Stimulated activated CD4-positive, alpha-beta T cell treated with anti-CD3 and anti-CD28 coated beads, Interleukin-15, amount 100 ng/mL, for 48 hours (primary cell): ENCODE measurements around the gene OXLD1.
"Not testable (repeated sequence)": the region's sequence is repeated elsewhere in the genome, so short reads cannot be mapped to it uniquely, and the experiment has no call there.

Experiments used
- DNase-seq, 2 donors: peaks; one replicate each; pipeline ENCODE4 v3.0.0-alpha.2; 2020; ENCODE audit warnings: low read depth in 2 of 2

Gene OXLD1

GRCh38 chr17:81683584-81684441 lies 17.4 kb upstream of the OXLD1 start, which contains the start of the genes ARL16 and HGS:
ARL16 (minus strand) TSS chr17:81683797; CDS start chr17:81683753, 44 bp downstream.
HGS (plus strand) TSS chr17:81684011; CDS start chr17:81684067, 56 bp downstream.
- peak; percentile 95 to 97 for DNase-seq

- no peak for DNase-seq
Observed at GRCh38 chr17:81683208-81683583, 16.8 kb upstream of the OXLD1 start.

GRCh38 chr17:81682565-81683207 lies 16.3 kb upstream of the OXLD1 start:
- no peak for DNase-seq

- DNase-seq = no peak
Observed at GRCh38 chr17:81681672-81682071, 15.3 kb upstream of the OXLD1 start.

GRCh38 chr17:81680150-81680549 lies 13.7 kb upstream of the OXLD1 start:
- DNase-seq = no peak

GRCh38 chr17:81676906-81677305 lies 10.5 kb upstream of the OXLD1 start:
- no peak for DNase-seq

GRCh38 chr17:81675515-81676221 lies 9.3 kb upstream of the OXLD1 start:
- DNase-seq = not testable (repeated sequence)

- no peak for DNase-seq
Observed at GRCh38 chr17:81673561-81674258, 7.3 kb upstream of the OXLD1 start.

- DNase-seq = no peak
Observed at GRCh38 chr17:81672954-81673353, 6.5 kb upstream of the OXLD1 start.

- no peak for DNase-seq
Observed at GRCh38 chr17:81672504-81672903, 6.1 kb upstream of the OXLD1 start.

- no peak for DNase-seq
Observed at GRCh38 chr17:81667754-81668153, 1.3 kb upstream of the OXLD1 start.

- DNase-seq = no peak
Observed at GRCh38 chr17:81666092-81666341, 388 bp downstream of the OXLD1 start.

GRCh38 chr17:81665205-81666091 lies 957 bp downstream of the OXLD1 start:
- DNase-seq = peak; percentile 55 to 56

- DNase-seq = no peak
Observed at GRCh38 chr17:81664051-81664470, 2.3 kb downstream of the OXLD1 start.

- no peak for DNase-seq
Observed at GRCh38 chr17:81662002-81662401, 4.4 kb downstream of the OXLD1 start.

- no peak for DNase-seq
Observed at GRCh38 chr17:81660441-81660840, 6.0 kb downstream of the OXLD1 start.

- DNase-seq = no peak
Observed at GRCh38 chr17:81659038-81659437, 7.4 kb downstream of the OXLD1 start.

GRCh38 chr17:81656835-81657234 lies 9.6 kb downstream of the OXLD1 start:
- DNase-seq = no peak

- DNase-seq = no peak
Observed at GRCh38 chr17:81656118-81656743, 10.2 kb downstream of the OXLD1 start, which contains the start of gene PDE6G. PDE6G (minus strand) TSS chr17:81656542; CDS start chr17:81653305, 3,237 bp downstream.

- no peak for DNase-seq
Observed at GRCh38 chr17:81655378-81656117, 10.9 kb downstream of the OXLD1 start.
